Measurements from ENCODE around the gene NCKIPSD.

DNA sequence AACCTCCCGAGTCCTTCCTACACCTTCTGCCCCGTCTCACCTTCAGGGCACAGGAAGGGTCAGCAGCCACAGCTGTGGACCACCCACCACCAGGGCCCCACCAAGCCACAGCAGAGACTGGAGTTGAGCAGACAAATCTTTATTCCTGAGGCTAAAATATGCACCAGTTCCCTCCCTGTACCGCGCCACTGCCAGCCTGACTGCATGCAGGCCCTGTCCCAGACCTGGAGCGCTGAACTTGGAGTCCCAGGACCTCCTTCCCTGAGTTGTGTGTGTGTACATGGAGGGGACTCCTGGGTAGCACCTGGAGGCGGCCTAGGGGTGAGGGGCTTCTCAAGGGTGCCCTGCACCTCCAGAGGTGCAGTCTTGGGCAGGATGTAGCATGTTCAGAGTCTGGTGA lies 60.1 kb downstream of the NCKIPSD start:
- no peak for TF ChIP-seq POLR2A (IDR thresholded peaks at IDR 0.05)
- TF ChIP-seq, protein P1, sequence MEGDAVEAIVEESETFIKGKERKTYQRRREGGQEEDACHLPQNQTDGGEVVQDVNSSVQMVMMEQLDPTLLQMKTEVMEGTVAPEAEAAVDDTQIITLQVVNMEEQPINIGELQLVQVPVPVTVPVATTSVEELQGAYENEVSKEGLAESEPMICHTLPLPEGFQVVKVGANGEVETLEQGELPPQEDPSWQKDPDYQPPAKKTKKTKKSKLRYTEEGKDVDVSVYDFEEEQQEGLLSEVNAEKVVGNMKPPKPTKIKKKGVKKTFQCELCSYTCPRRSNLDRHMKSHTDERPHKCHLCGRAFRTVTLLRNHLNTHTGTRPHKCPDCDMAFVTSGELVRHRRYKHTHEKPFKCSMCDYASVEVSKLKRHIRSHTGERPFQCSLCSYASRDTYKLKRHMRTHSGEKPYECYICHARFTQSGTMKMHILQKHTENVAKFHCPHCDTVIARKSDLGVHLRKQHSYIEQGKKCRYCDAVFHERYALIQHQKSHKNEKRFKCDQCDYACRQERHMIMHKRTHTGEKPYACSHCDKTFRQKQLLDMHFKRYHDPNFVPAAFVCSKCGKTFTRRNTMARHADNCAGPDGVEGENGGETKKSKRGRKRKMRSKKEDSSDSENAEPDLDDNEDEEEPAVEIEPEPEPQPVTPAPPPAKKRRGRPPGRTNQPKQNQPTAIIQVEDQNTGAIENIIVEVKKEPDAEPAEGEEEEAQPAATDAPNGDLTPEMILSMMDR (IDR thresholded peaks at IDR 0.05): no peak
